Progenitor cell of endocrine pancreas (in vitro differentiated cells): Measurements from ENCODE around the gene DENND1A. TPM values are rescaled to one million over a fixed set of nuclear protein-coding genes. Genes with fewer than 3 reads are reported as not detected.

Experiments used
- DNase-seq: peaks from one replicate; pipeline ENCODE4 v3.0.0; 2021; ENCODE audit warnings: low spot score; ENCODE audit not compliant: unreplicated experiment
- H3K27ac Mint-ChIP-seq: 2 replicates; pipeline ENCODE4 v1.8.0; 2021; ENCODE audit warnings: mild to moderate bottlenecking, moderate library complexity, mixed read lengths
- H3K27me3 Mint-ChIP-seq: 2 replicates; pipeline ENCODE4 v1.8.0; 2021; ENCODE audit warnings: mixed read lengths
- H3K36me3 Mint-ChIP-seq: 2 replicates; pipeline ENCODE4 v1.8.0; 2022; ENCODE audit warnings: mixed read lengths; ENCODE audit not compliant: insufficient read depth
- H3K4me1 Mint-ChIP-seq: 2 replicates; pipeline ENCODE4 v1.8.0; 2021; ENCODE audit warnings: low read depth, mixed read lengths
- H3K4me3 Mint-ChIP-seq: 2 replicates; pipeline ENCODE4 v1.8.0; 2021; ENCODE audit warnings: low read depth, mild to moderate bottlenecking, moderate library complexity, mixed read lengths
- H3K9me3 Mint-ChIP-seq: 2 replicates; pipeline ENCODE4 v1.8.0; 2021; ENCODE audit warnings: low read depth, mixed read lengths
- CTCF ChIP-seq: fragments of 200-600 bp; sonication (generic); IDR thresholded peaks from one replicate; pipeline ENCODE4 v1.5.0; 2021; ENCODE audit warnings: antibody characterized with exemption, mild to moderate bottlenecking; ENCODE audit not compliant: unreplicated experiment
- total RNA-seq: library from RNA; stranded (reverse); gene quantifications from 2 replicates; pipeline ENCODE4 v1.2.1, GENCODE V29; 2021

The DENND1A gene
- total RNA-seq, 1 donor from 2014 or later, result 20.1 TPM

GRCh38 chr9:123973590-123974223, 43.8 kb upstream of the DENND1A start:
- Mint-ChIP-seq H3K27me3 (peaks cover 15% of the 10 kb centered on the region), H3K4me1 (no peaks in the 10 kb centered on the region), H3K4me3 (no peak overlapping the region), H3K36me3 (no peaks in the 10 kb centered on the region), H3K9me3 (no peaks in the 10 kb centered on the region), H3K27ac (no peak overlapping the region)
- DNase-seq, result no peak
- TF ChIP-seq CTCF, result no peak

- no peaks in the 10 kb centered on the region for H3K36me3 Mint-ChIP-seq
- peaks cover 17% of the 10 kb centered on the region for H3K27me3 Mint-ChIP-seq
- H3K4me1 Mint-ChIP-seq, result no peaks in the 10 kb centered on the region
- H3K9me3 Mint-ChIP-seq, result no peaks in the 10 kb centered on the region
- TF ChIP-seq CTCF, result no peak
- no peak overlapping the region for H3K27ac Mint-ChIP-seq
- H3K4me3 Mint-ChIP-seq, result no peak overlapping the region
- no peak for DNase-seq
Measured at GRCh38 chr9:123972618-123973017, 42.7 kb upstream of the DENND1A start.

GRCh38 chr9:123967323-123967722, 37.4 kb upstream of the DENND1A start:
- Mint-ChIP-seq H3K27me3 (peaks cover 38% of the 10 kb centered on the region), H3K4me1 (no peaks in the 10 kb centered on the region), H3K27ac (no peak overlapping the region), H3K9me3 (no peaks in the 10 kb centered on the region), H3K4me3 (no peak overlapping the region), H3K36me3 (no peaks in the 10 kb centered on the region)
- DNase-seq, result no peak
- no peak for TF ChIP-seq CTCF

- Mint-ChIP-seq H3K4me1 (no peaks in the 10 kb centered on the region), H3K27me3 (peaks cover 50% of the 10 kb centered on the region), H3K36me3 (no peaks in the 10 kb centered on the region), H3K4me3 (no peak overlapping the region), H3K9me3 (no peaks in the 10 kb centered on the region), H3K27ac (no peak overlapping the region)
- DNase-seq, result no peak
- no peak for TF ChIP-seq CTCF
Measured at GRCh38 chr9:123965801-123966686, 36.1 kb upstream of the DENND1A start.

- DNase-seq, result no peak
- no peak for TF ChIP-seq CTCF
Measured at GRCh38 chr9:123964761-123965160, 34.8 kb upstream of the DENND1A start.

More at GRCh38 chr9:123964761-123965160, 34.8 kb upstream of the DENND1A start:
- Mint-ChIP-seq H3K27ac (no peak overlapping the region), H3K4me1 (no peaks in the 10 kb centered on the region), H3K9me3 (no peaks in the 10 kb centered on the region), H3K4me3 (no peak overlapping the region), H3K36me3 (no peaks in the 10 kb centered on the region), H3K27me3 (peaks cover 58% of the 10 kb centered on the region)
